CD4-positive, alpha-beta T cell treated with Interleukin-1 beta for 1 hour (primary cell): ENCODE results near the gene TFF3.

Source experiments
- DNase-seq, 2 donors: peaks; one replicate each; pipeline ENCODE4 v3.0.0-alpha.2; 2020 to 2022

TFF3 gene

GRCh38 chr21:42287193-42288083 is 27.8 kb downstream of the TFF3 start:
- DNase-seq, result no peak

- DNase-seq, result no peak
Observed at GRCh38 chr21:42286416-42286815, 28.8 kb downstream of the TFF3 start.

- no peak for DNase-seq
Observed at GRCh38 chr21:42285569-42286245, 29.5 kb downstream of the TFF3 start.

- no peak for DNase-seq
Observed at GRCh38 chr21:42282715-42283114, 32.5 kb downstream of the TFF3 start.

GRCh38 chr21:42282021-42282420 is 33.2 kb downstream of the TFF3 start:
- DNase-seq, result no peak

- DNase-seq, result no peak
Observed at GRCh38 chr21:42281181-42281680, 34.0 kb downstream of the TFF3 start.

- no peak for DNase-seq
Observed at GRCh38 chr21:42280356-42281180, 34.6 kb downstream of the TFF3 start.

GRCh38 chr21:42279888-42280287 is 35.3 kb downstream of the TFF3 start:
- no peak for DNase-seq

GRCh38 chr21:42279341-42279871 is 35.8 kb downstream of the TFF3 start:
- no peak for DNase-seq

- no peak for DNase-seq
Observed at GRCh38 chr21:42278451-42279149, 36.6 kb downstream of the TFF3 start.

- no peak for DNase-seq
Observed at GRCh38 chr21:42277593-42277992, 37.6 kb downstream of the TFF3 start.

GRCh38 chr21:42276526-42277154 is 38.6 kb downstream of the TFF3 start:
- no peak for DNase-seq

- DNase-seq, result no peak
Observed at GRCh38 chr21:42276076-42276475, 39.1 kb downstream of the TFF3 start.

- no peak for DNase-seq
Observed at GRCh38 chr21:42272984-42273600, 42.1 kb downstream of the TFF3 start.

- no peak for DNase-seq
Observed at GRCh38 chr21:42272109-42272962, 42.9 kb downstream of the TFF3 start.

- no peak for DNase-seq
Observed at GRCh38 chr21:42271065-42271464, 44.1 kb downstream of the TFF3 start.

GRCh38 chr21:42269386-42269785 is 45.8 kb downstream of the TFF3 start:
- DNase-seq, result no peak

GRCh38 chr21:42266971-42267556 is 48.1 kb downstream of the TFF3 start:
- DNase-seq, result no peak

GRCh38 chr21:42265231-42265812 is 49.9 kb downstream of the TFF3 start:
- no peak for DNase-seq
